Caco-2 (cell line): Measurements from ENCODE around the gene RECK. TPM values are rescaled to one million over a fixed set of nuclear protein-coding genes. Genes with fewer than 3 reads are reported as not detected.

Experiments used
- BruUV-seq: library from RNA; stranded (reverse); fragments of 400-500 nt; replicated peaks from 2 replicates; lab custom pipeline; 2021; lab: Mats Ljungman, UMichigan
- CTCF ChIA-PET: fragments of 300-600 bp; sonication (Branson Sonifier 250); formaldehyde crosslinking; loops from one replicate; lab custom pipeline; 2022; ENCODE audit warnings: antibody characterized with exemption; lab: Charles Lee
- POLR2A ChIA-PET: fragments of 300-600 bp; sonication (Branson Sonifier 250); formaldehyde crosslinking; loops from one replicate; lab custom pipeline; 2022; ENCODE audit warnings: antibody characterized with exemption; lab: Charles Lee
- DNase-seq, 2 experiments: peaks; one replicate each; pipeline versions ENCODE4 v3.0.0 to v3.0.0-alpha.2; 2020 to 2022
- H3K27me3 ChIP-seq: replicated peaks from 2 replicates; pipeline ENCODE4 v1.6.0; 2011; ENCODE audit warnings: low read length; ENCODE audit not compliant: control insufficient read depth, insufficient read depth
- H3K36me3 ChIP-seq: 2 replicates; pipeline ENCODE4 v1.5.1; 2011; ENCODE audit warnings: low read length; ENCODE audit not compliant: control insufficient read depth, insufficient read depth
- H3K4me1 ChIP-seq: fragments of 250-450 bp; sonication (Bioruptor Pico); 2 replicates; pipeline ENCODE4 v1.5.1; 2020; ENCODE audit warnings: mild to moderate bottlenecking
- H3K4me3 ChIP-seq: 2 replicates; pipeline ENCODE4 v1.5.1; 2011; ENCODE audit warnings: low read depth, mild to moderate bottlenecking, control low read depth, low read length
- H3K9me3 ChIP-seq: fragments of 250-450 bp; sonication (Bioruptor Pico); 2 replicates; pipeline ENCODE4 v1.5.1; 2020; ENCODE audit warnings: mild to moderate bottlenecking, moderate library complexity
- H3K27ac Mint-ChIP-seq: one replicate; pipeline ENCODE4 v1.8.0; 2022; ENCODE audit warnings: mixed read lengths; ENCODE audit not compliant: unreplicated experiment
- H3K27me3 Mint-ChIP-seq: one replicate; pipeline ENCODE4 v1.8.0; 2022; ENCODE audit warnings: mixed read lengths; ENCODE audit not compliant: insufficient read depth, unreplicated experiment
- H3K36me3 Mint-ChIP-seq: one replicate; pipeline ENCODE4 v1.8.0; 2022; ENCODE audit warnings: mild to moderate bottlenecking, mixed read lengths; ENCODE audit not compliant: insufficient read depth, unreplicated experiment
- H3K4me1 Mint-ChIP-seq: one replicate; pipeline ENCODE4 v1.8.0; 2022; ENCODE audit warnings: low read depth, mixed read lengths; ENCODE audit not compliant: unreplicated experiment
- H3K4me3 Mint-ChIP-seq: one replicate; pipeline ENCODE4 v1.8.0; 2022; ENCODE audit warnings: mild to moderate bottlenecking, moderate library complexity, mixed read lengths; ENCODE audit not compliant: unreplicated experiment
- H3K9me3 Mint-ChIP-seq: one replicate; pipeline ENCODE4 v1.8.0; 2022; ENCODE audit warnings: mixed read lengths; ENCODE audit not compliant: unreplicated experiment
- CTCF ChIP-seq, 2 experiments: fragments of 200-600 bp in 1 of 2; IDR thresholded peaks; 1 replicate in 1 of 2; 2 replicates in 1 of 2; pipeline versions ENCODE4 v1.5.1 to v1.8.0; 2011 to 2022; ENCODE audit warnings: antibody characterized with exemption in 1 of 2, control low read depth in 1 of 2, inconsistent platforms in 1 of 2, low read depth in 1 of 2, low read length in 1 of 2, mild to moderate bottlenecking in 1 of 2, moderate library complexity in 1 of 2; ENCODE audit not compliant: insufficient read depth in 1 of 2, severe bottlenecking in 1 of 2, unreplicated experiment in 1 of 2
- intact Hi-C: fragments of 100-400 bp; cut with micrococcal nuclease; formaldehyde crosslinking; loops from one replicate; pipeline ENCODE4 v1.10.0; 2022; ENCODE audit not compliant: unreplicated experiment
- total RNA-seq: library from RNA; stranded (reverse); gene quantifications from 2 replicates; pipeline ENCODE4 v1.2.3, GENCODE V29; 2022

RECK gene
- total RNA-seq, 1 experiment from 2014 or later = 1.8 TPM

GRCh38 chr9:36163786-36164170, 127.1 kb downstream of the RECK start:
- Histone ChIP-seq H3K36me3 (no peaks in the 10 kb centered on the region), H3K4me1 (peaks cover 8% of the 10 kb centered on the region), H3K27me3 (no peaks in the 10 kb centered on the region), H3K4me3 (no peak overlapping the region), H3K9me3 (no peaks in the 10 kb centered on the region)
- CTCF ChIA-PET = no interaction called here
- H3K27ac Mint-ChIP-seq = no peak overlapping the region
- POLR2A ChIA-PET = interaction anchor here (1.6 kb wide), 1 partner anchor 26 kb away, joined by 6 read pairs; no protein-coding TSS in a partner anchor
- no peaks in the 10 kb centered on the region for H3K4me1 Mint-ChIP-seq
- TF ChIP-seq CTCF (IDR thresholded peaks at IDR 0.05; ENCODE audit: insufficient read depth in 1 of 2, low read depth in 1 of 2, low read length in 1 of 2, severe bottlenecking in 1 of 2, unreplicated experiment in 1 of 2) = no peak
- H3K36me3 Mint-ChIP-seq = no peaks in the 10 kb centered on the region
- no TSS peak for BruUV-seq
- H3K9me3 Mint-ChIP-seq = no peaks in the 10 kb centered on the region
- no peak overlapping the region for H3K4me3 Mint-ChIP-seq
- peaks cover 3% of the 10 kb centered on the region for H3K27me3 Mint-ChIP-seq
- intact Hi-C loops = no loop called here
- DNase-seq = no peak

- Histone ChIP-seq H3K9me3 (no peaks in the 10 kb centered on the region), H3K36me3 (no peaks in the 10 kb centered on the region), H3K4me3 (no peak overlapping the region), H3K4me1 (peaks cover 8% of the 10 kb centered on the region), H3K27me3 (no peaks in the 10 kb centered on the region)
- POLR2A ChIA-PET = interaction anchor here (1.6 kb wide), 1 partner anchor 26 kb away, joined by 6 read pairs; no protein-coding TSS in a partner anchor
- no peak overlapping the region for H3K27ac Mint-ChIP-seq
- H3K4me3 Mint-ChIP-seq = no peak overlapping the region
- H3K4me1 Mint-ChIP-seq = no peaks in the 10 kb centered on the region
- intact Hi-C loops = no loop called here
- no peak for TF ChIP-seq CTCF (IDR thresholded peaks at IDR 0.05; ENCODE audit: insufficient read depth in 1 of 2, low read depth in 1 of 2, low read length in 1 of 2, severe bottlenecking in 1 of 2, unreplicated experiment in 1 of 2)
- H3K27me3 Mint-ChIP-seq = peaks cover 3% of the 10 kb centered on the region
- no peaks in the 10 kb centered on the region for H3K9me3 Mint-ChIP-seq
- CTCF ChIA-PET = interaction anchor here (1.6 kb wide), 1 partner anchor 28 kb away, joined by 4 read pairs; the partner anchor contains the start of gene GLIPR2
- H3K36me3 Mint-ChIP-seq = no peaks in the 10 kb centered on the region
- no TSS peak for BruUV-seq
- no peak for DNase-seq
These were observed 127.7 kb downstream of the RECK start for GRCh38 chr9:36164372-36164771.

GRCh38 chr9:36164989-36165388, 128.3 kb downstream of the RECK start:
- Mint-ChIP-seq H3K27me3 (peaks cover 3% of the 10 kb centered on the region), H3K27ac (no peak overlapping the region), H3K4me3 (no peak overlapping the region), H3K9me3 (no peaks in the 10 kb centered on the region), H3K4me1 (no peaks in the 10 kb centered on the region), H3K36me3 (no peaks in the 10 kb centered on the region)
- POLR2A ChIA-PET = interaction anchor here (0.7 to 1.1 kb wide), 2 partner anchors 25 to 26 kb away, joined by 3 read pairs; partner anchors contain the start of gene CLTA
- Histone ChIP-seq H3K27me3 (no peaks in the 10 kb centered on the region), H3K36me3 (no peaks in the 10 kb centered on the region), H3K4me3 (no peak overlapping the region), H3K4me1 (peaks cover 8% of the 10 kb centered on the region), H3K9me3 (no peaks in the 10 kb centered on the region)
- no peak for TF ChIP-seq CTCF (IDR thresholded peaks at IDR 0.05; ENCODE audit: insufficient read depth in 1 of 2, low read depth in 1 of 2, low read length in 1 of 2, severe bottlenecking in 1 of 2, unreplicated experiment in 1 of 2)
- no TSS peak for BruUV-seq
- DNase-seq = no peak
- intact Hi-C loops = loop anchor here (5.0 kb wide), 1 partner anchor 218 kb away; no protein-coding TSS in a partner anchor
- CTCF ChIA-PET = interaction anchor here (1.6 kb wide), 1 partner anchor 28 kb away, joined by 4 read pairs; the partner anchor contains the start of gene GLIPR2
